K562 (cell line): ENCODE data around the gene SLC18A3. TPM values are rescaled to one million over a fixed set of nuclear protein-coding genes. Genes with fewer than 3 reads are reported as not detected.
A peak's percentile ranks its signal among the peaks of the same experiment; 100 is the strongest.

Source experiments
- BRF1 ChIP-seq: IDR thresholded peaks from 3 replicates; pipeline ENCODE4 v1.6.1; 2011; ENCODE audit warnings: borderline replicate concordance, mild to moderate bottlenecking; ENCODE audit not compliant: insufficient read length; ENCODE audit errors: extremely low read depth
- GATA2 ChIP-seq: sonication (generic); formaldehyde crosslinking; IDR thresholded peaks from 2 replicates; pipeline ENCODE4 v1.4.0; 2020; ENCODE audit warnings: mild to moderate bottlenecking, missing genetic modification reagents
- HDAC3 ChIP-seq: fragments of 450-650 bp; IDR thresholded peaks from 2 replicates; pipeline ENCODE4 v1.6.1; 2018; ENCODE audit warnings: borderline replicate concordance, mild to moderate bottlenecking, moderate library complexity; ENCODE audit not compliant: partially characterized antibody
- HMGN3 ChIP-seq: IDR thresholded peaks from 2 replicates; pipeline ENCODE4 v1.6.1; 2011; ENCODE audit warnings: borderline replicate concordance, low read depth, mild to moderate bottlenecking, mixed read lengths, low read length; ENCODE audit not compliant: insufficient read length; ENCODE audit errors: extremely low read depth
- MED1 ChIP-seq: sonication (generic); formaldehyde crosslinking; IDR thresholded peaks from 2 replicates; pipeline ENCODE4 v1.8.1; 2023; ENCODE audit warnings: missing genetic modification reagents, borderline replicate concordance
- NCOA4 ChIP-seq: fragments of 450-650 bp; IDR thresholded peaks from 2 replicates; pipeline ENCODE4 v1.6.1; 2018; ENCODE audit warnings: mild to moderate bottlenecking; ENCODE audit not compliant: partially characterized antibody
- NR3C1 ChIP-seq: sonication (generic); formaldehyde crosslinking; IDR thresholded peaks from 2 replicates; pipeline ENCODE4 v1.8.1; 2022; ENCODE audit warnings: missing genetic modification reagents
- RBM22 ChIP-seq: fragments of 200-400 bp; formaldehyde crosslinking; IDR thresholded peaks from 2 replicates; pipeline ENCODE4 v1.6.1; 2018; ENCODE audit warnings: low read length, low read depth; ENCODE audit not compliant: poor library complexity, severe bottlenecking
- SMARCA4 ChIP-seq: fragments of 450-650 bp; IDR thresholded peaks from 2 replicates; pipeline ENCODE4 v1.6.1; 2016
- ZC3H11A ChIP-seq: IDR thresholded peaks from 2 replicates; pipeline ENCODE4 v1.6.1; 2012; ENCODE audit warnings: low read depth, low read length, improper control_type of control experiment
- ZNF184 ChIP-seq: sonication (generic); formaldehyde crosslinking; IDR thresholded peaks from 2 replicates; pipeline ENCODE4 v1.5.0; 2020; ENCODE audit warnings: missing genetic modification reagents
- ZNF561 ChIP-seq: fragments of 450-650 bp; formaldehyde crosslinking; conservative IDR thresholded peaks from 2 replicates; pipeline ENCODE4 v1.4.0; 2020; ENCODE audit warnings: mild to moderate bottlenecking, moderate library complexity
- ZZZ3 ChIP-seq: fragments of 450-650 bp; IDR thresholded peaks from 2 replicates; pipeline ENCODE4 v1.6.1; 2016; ENCODE audit warnings: antibody characterized with exemption, mild to moderate bottlenecking, moderate library complexity
- polyA plus RNA-seq, 8 experiments: library from polyadenylated mRNA; depleted of rRNA in 4 of 8; stranded (reverse) in 5 of 8; unstranded in 3 of 8; fragments of >200 nt; fragmentation: Nextera tagmentation in 2 of 8; fragmentation: Illumina TruSeq in 1 of 8; extraction: Ambion mirVana in 2 of 8; extraction: Trizol in 1 of 8; gene quantifications; 2 replicates each; pipeline versions ENCODE4 v1.2.1 to v1.2.3, GENCODE V29; 2011 to 2014; ENCODE audit warnings: inconsistent platforms in 1 of 8, missing spikeins in 1 of 8
- total RNA-seq, 7 experiments: library from RNA; depleted of rRNA in 6 of 7; stranded (reverse); fragments of >200 nt in 6 of 7; fragmentation: Illumina TruSeq in 2 of 7; extraction: Trizol in 2 of 7; gene quantifications; 2 replicates each; pipeline versions ENCODE4 v1.2.1 to v1.2.3, GENCODE V29; 2011 to 2021; ENCODE audit warnings: low replicate concordance in 1 of 7
- TF ChIP-seq, protein P1 (sequence below): sonication (generic); formaldehyde crosslinking; IDR thresholded peaks from 2 replicates; pipeline ENCODE4 v1.5.0; 2020; ENCODE audit warnings: missing genetic modification reagents
- TF ChIP-seq, protein P2 (sequence below): fragments of 450-650 bp; formaldehyde crosslinking; IDR thresholded peaks from 2 replicates; pipeline ENCODE4 v1.4.0; 2022; ENCODE audit warnings: mild to moderate bottlenecking, moderate library complexity
- TF ChIP-seq, protein P3 (sequence below): fragments of 250-450 bp; sonication (Bioruptor Pico); IDR thresholded peaks from 2 replicates; pipeline ENCODE4 v1.8.0; 2022; ENCODE audit warnings: inconsistent platforms
- TF ChIP-seq, protein P4 (sequence below): fragments of 450-650 bp; formaldehyde crosslinking; IDR thresholded peaks from 2 replicates; pipeline ENCODE4 v1.4.0; 2022; ENCODE audit warnings: missing genetic modification characterization
- TF ChIP-seq, protein P5 (sequence below): fragments of 250-450 bp; sonication (Bioruptor Pico); IDR thresholded peaks from 2 replicates; pipeline ENCODE4 v1.5.0; 2021; ENCODE audit warnings: mild to moderate bottlenecking, borderline replicate concordance
- TF ChIP-seq, protein P6 (sequence below): fragments of 200-800 bp; sonication (Bioruptor generic); IDR thresholded peaks from 2 replicates; pipeline ENCODE4 v1.6.1; 2017; ENCODE audit warnings: missing genetic modification characterization, missing compliant biosample characterization

The SLC18A3 gene
- total and polyA plus RNA-seq, 9 of the 15 experiments (the other 6 are each of a cell fraction or from before 2014, with no cell fraction given): not detected

DNA sequence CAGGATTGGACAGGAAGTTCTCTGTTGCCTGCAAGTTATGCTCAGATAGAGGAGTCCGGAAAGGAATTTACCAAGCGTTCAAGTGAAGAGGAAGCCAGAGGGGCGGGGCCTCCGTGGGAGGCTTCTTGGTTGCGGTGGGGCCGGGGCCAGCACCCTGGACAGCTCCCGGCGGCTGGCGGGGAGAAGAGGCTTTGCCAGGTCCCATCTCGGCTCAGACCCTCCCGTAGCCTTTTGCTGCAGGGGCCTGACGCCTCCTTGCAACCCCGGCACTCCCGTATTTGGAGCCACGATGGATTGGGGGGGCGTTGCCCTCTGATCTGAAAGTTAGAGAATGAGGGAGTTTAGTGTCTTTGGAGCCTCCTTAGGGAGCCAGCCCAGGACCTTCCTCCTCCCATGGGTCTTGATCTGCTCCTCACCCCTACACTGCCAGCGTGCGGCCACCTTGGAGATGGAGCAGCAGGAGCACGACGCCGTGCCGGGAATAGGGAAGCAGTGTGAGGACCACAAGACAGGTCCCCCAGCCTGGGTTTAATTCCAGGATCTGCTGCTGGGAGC is 3.1 kb upstream of the SLC18A3 start (continued):
- TF ChIP-seq, protein P1, sequence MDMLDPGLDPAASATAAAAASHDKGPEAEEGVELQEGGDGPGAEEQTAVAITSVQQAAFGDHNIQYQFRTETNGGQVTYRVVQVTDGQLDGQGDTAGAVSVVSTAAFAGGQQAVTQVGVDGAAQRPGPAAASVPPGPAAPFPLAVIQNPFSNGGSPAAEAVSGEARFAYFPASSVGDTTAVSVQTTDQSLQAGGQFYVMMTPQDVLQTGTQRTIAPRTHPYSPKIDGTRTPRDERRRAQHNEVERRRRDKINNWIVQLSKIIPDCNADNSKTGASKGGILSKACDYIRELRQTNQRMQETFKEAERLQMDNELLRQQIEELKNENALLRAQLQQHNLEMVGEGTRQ (CRISPR knock-in tag): peak; percentile 35; the same call in 1 of the 2 replicates
- TF ChIP-seq, protein P2, sequence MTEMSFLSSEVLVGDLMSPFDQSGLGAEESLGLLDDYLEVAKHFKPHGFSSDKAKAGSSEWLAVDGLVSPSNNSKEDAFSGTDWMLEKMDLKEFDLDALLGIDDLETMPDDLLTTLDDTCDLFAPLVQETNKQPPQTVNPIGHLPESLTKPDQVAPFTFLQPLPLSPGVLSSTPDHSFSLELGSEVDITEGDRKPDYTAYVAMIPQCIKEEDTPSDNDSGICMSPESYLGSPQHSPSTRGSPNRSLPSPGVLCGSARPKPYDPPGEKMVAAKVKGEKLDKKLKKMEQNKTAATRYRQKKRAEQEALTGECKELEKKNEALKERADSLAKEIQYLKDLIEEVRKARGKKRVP: 0 out of 2 replicates have a peak, but pooled peaks have one; percentile 11
- TF ChIP-seq, protein P3, sequence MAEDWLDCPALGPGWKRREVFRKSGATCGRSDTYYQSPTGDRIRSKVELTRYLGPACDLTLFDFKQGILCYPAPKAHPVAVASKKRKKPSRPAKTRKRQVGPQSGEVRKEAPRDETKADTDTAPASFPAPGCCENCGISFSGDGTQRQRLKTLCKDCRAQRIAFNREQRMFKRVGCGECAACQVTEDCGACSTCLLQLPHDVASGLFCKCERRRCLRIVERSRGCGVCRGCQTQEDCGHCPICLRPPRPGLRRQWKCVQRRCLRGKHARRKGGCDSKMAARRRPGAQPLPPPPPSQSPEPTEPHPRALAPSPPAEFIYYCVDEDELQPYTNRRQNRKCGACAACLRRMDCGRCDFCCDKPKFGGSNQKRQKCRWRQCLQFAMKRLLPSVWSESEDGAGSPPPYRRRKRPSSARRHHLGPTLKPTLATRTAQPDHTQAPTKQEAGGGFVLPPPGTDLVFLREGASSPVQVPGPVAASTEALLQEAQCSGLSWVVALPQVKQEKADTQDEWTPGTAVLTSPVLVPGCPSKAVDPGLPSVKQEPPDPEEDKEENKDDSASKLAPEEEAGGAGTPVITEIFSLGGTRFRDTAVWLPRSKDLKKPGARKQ (CRISPR knock-in tag): no peak
- no peak for TF ChIP-seq ZNF561 (CRISPR knock-in tag)
- no peak for TF ChIP-seq RBM22
- TF ChIP-seq BRF1: no peak
- no peak for TF ChIP-seq ZZZ3
- no peak for TF ChIP-seq SMARCA4
- peak; percentile 91 for TF ChIP-seq NR3C1
- no peak for TF ChIP-seq GATA2 (CRISPR knock-in tag)
- no peak for TF ChIP-seq ZNF184 (CRISPR knock-in tag)
- peak; percentile 37 for TF ChIP-seq HMGN3
- TF ChIP-seq, protein P4, sequence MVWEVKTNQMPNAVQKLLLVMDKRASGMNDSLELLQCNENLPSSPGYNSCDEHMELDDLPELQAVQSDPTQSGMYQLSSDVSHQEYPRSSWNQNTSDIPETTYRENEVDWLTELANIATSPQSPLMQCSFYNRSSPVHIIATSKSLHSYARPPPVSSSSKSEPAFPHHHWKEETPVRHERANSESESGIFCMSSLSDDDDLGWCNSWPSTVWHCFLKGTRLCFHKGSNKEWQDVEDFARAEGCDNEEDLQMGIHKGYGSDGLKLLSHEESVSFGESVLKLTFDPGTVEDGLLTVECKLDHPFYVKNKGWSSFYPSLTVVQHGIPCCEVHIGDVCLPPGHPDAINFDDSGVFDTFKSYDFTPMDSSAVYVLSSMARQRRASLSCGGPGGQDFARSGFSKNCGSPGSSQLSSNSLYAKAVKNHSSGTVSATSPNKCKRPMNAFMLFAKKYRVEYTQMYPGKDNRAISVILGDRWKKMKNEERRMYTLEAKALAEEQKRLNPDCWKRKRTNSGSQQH (CRISPR knock-in tag): no peak
- no peak for TF ChIP-seq NCOA4
- TF ChIP-seq HDAC3: no peak
- TF ChIP-seq ZC3H11A: no peak
- TF ChIP-seq, protein P5, sequence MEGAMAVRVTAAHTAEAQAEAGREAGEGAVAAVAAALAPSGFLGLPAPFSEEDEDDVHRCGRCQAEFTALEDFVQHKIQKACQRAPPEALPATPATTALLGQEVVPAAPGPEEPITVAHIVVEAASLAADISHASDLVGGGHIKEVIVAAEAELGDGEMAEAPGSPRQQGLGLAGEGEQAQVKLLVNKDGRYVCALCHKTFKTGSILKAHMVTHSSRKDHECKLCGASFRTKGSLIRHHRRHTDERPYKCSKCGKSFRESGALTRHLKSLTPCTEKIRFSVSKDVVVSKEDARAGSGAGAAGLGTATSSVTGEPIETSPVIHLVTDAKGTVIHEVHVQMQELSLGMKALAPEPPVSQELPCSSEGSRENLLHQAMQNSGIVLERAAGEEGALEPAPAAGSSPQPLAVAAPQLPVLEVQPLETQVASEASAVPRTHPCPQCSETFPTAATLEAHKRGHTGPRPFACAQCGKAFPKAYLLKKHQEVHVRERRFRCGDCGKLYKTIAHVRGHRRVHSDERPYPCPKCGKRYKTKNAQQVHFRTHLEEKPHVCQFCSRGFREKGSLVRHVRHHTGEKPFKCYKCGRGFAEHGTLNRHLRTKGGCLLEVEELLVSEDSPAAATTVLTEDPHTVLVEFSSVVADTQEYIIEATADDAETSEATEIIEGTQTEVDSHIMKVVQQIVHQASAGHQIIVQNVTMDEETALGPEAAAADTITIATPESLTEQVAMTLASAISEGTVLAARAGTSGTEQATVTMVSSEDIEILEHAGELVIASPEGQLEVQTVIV (CRISPR knock-in tag): no peak
- TF ChIP-seq MED1 (CRISPR knock-in tag): no peak
- TF ChIP-seq, protein P6, sequence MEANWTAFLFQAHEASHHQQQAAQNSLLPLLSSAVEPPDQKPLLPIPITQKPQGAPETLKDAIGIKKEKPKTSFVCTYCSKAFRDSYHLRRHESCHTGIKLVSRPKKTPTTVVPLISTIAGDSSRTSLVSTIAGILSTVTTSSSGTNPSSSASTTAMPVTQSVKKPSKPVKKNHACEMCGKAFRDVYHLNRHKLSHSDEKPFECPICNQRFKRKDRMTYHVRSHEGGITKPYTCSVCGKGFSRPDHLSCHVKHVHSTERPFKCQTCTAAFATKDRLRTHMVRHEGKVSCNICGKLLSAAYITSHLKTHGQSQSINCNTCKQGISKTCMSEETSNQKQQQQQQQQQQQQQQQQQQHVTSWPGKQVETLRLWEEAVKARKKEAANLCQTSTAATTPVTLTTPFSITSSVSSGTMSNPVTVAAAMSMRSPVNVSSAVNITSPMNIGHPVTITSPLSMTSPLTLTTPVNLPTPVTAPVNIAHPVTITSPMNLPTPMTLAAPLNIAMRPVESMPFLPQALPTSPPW (CRISPR knock-in tag): peak; percentile 64
